Measurements from ENCODE around the gene TNFSF15.

TNFSF15 gene

DNA sequence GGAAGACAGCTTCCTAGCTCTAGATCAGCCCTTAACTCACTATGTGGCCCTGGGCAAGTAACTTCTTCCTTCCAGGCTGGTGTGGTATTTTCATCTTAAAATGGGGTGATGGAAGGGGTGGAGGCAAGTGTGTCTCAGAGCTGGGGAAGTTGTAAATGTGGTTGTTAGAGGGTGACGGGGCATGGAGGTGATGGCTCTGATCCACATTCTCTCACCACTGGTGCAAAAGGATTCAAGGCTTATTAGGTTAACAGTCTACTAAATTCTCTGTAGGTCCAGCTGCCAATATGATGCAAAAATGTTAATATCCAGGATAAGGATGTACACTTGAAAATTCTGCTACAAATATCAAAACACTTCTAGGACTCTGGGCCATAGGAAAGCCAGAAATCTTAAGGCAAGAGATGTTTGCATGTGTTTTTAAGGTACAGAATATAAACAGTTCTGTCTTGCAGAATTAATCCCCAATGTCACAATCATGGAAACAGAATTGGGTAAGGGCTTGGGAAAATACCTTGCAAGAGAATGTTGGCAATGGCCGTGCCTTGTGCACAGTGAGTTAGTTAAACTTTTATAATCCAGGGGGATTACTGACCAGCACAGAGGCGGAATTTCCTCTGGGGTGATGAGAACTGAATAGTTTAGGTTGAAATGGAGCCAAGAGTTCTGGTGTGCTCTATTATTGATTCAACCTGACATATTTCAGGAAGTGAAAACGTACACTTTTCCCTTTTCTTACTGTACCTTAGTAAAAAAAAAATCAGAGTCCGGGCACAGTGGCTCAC is 19.8 kb downstream of the TNFSF15 start:
- Histone ChIP-seq H3K9me3 (replicated peaks; ENCODE audit: low read length) (no peaks in the 10 kb centered on the region), H3K4me1 (ENCODE audit: control insufficient read depth, insufficient read depth, low read length) (no peaks in the 10 kb centered on the region), H3K36me3 (ENCODE audit: insufficient read depth, low read length) (no peaks in the 10 kb centered on the region), H3K4me2 (ENCODE audit: low read length) (no peak overlapping the region), H3K9ac (ENCODE audit: low read depth, low read length) (no peak overlapping the region), H3K27me3 (ENCODE audit: control insufficient read depth, insufficient read depth, low read length) (peaks cover 13% of the 10 kb centered on the region), H3K4me3 (ENCODE audit: low read length) (no peak overlapping the region)

DNA sequence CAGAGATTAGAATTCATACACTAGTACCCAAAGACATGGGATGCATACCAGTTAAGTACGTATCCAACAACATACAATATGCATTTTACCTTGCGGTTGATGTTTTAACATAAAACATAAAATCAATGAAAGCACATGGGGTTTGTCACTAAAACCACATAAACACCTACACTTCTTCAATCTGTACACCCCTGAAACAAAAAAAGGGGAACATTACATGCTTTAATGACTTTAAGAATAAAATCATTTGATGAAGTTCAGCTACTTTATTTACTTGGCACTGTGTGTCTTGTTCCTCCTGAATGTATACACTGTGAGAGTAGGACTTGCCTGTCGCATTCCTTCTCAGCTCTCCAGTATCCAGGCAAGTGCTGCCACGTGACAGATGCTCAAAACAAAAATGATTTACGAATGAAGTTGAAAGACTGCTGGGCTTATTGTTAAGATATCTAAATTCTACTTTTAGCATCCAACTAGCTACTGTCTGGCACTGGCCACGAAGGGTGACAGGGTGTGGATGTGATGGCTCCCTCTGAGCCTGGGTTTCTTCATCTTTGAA is 21.0 kb downstream of the TNFSF15 start:
- Histone ChIP-seq H3K4me1 (ENCODE audit: control insufficient read depth, insufficient read depth, low read length) (no peaks in the 10 kb centered on the region), H3K4me2 (ENCODE audit: low read length) (no peak overlapping the region), H3K9ac (ENCODE audit: low read depth, low read length) (no peak overlapping the region), H3K36me3 (ENCODE audit: insufficient read depth, low read length) (no peaks in the 10 kb centered on the region), H3K9me3 (replicated peaks; ENCODE audit: low read length) (no peaks in the 10 kb centered on the region), H3K4me3 (ENCODE audit: low read length) (no peak overlapping the region), H3K27me3 (ENCODE audit: control insufficient read depth, insufficient read depth, low read length) (peaks cover 13% of the 10 kb centered on the region)

DNA sequence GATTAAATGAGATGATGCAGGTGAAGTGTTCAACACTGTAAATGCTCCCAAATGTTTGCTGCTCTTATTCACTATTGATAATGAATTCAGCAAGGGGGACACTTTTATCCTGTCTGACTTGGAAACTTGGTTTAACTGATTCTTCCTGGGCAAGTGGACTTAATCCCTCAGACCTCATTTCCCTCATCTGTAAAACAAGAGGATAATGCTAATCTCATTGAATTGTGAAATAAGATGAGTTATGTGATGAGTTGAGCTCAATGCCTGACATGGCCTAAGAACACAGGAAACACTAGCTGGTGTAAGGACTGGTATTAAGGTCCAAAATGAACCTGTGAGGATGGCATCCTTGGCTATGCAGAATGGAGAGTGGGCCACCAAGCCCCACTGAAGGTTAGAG is 23.3 kb downstream of the TNFSF15 start:
- Histone ChIP-seq H3K4me1 (ENCODE audit: control insufficient read depth, insufficient read depth, low read length) (peaks cover 6% of the 10 kb centered on the region), H3K36me3 (ENCODE audit: insufficient read depth, low read length) (no peaks in the 10 kb centered on the region), H3K27me3 (ENCODE audit: control insufficient read depth, insufficient read depth, low read length) (peaks cover 19% of the 10 kb centered on the region), H3K9me3 (replicated peaks; ENCODE audit: low read length) (no peaks in the 10 kb centered on the region), H3K9ac (ENCODE audit: low read depth, low read length) (no peak overlapping the region), H3K4me3 (ENCODE audit: low read length) (no peak overlapping the region), H3K4me2 (ENCODE audit: low read length) (no peak overlapping the region)

DNA sequence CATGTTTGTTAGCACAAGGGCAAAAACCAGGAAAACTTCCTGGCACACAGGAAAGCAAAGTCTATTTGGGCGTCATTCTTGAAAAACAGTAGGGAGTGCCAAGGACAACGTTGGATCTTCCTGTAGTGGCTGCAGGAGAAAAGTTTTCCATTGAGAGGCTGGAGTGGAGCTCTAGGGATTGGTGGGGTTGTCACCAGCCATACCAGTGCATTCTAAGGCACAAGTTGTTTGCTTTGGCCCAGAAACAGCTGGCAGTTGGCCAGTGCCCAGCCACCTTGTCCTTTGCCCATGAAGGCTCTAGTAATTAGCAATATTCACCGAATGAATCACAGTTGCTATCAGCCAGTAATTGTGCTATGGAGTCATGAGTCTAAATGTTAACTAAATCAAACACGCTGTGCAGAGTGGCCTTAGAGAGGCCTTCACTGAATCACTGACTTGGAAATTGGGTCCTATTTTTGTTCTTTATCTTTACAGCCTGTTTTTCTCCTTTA is 26.4 kb downstream of the TNFSF15 start:
- H3K36me3 ChIP-seq (ENCODE audit: insufficient read depth, low read length), result no peaks in the 10 kb centered on the region
- H3K4me2 ChIP-seq (ENCODE audit: low read length), result no peak overlapping the region
- peaks cover 37% of the 10 kb centered on the region for H3K27me3 ChIP-seq (ENCODE audit: control insufficient read depth, insufficient read depth, low read length)
- H3K4me3 ChIP-seq (ENCODE audit: low read length), result no peak overlapping the region
- H3K9me3 ChIP-seq (replicated peaks; ENCODE audit: low read length), result no peaks in the 10 kb centered on the region
- no peak overlapping the region for H3K9ac ChIP-seq (ENCODE audit: low read depth, low read length)
- peaks cover 6% of the 10 kb centered on the region for H3K4me1 ChIP-seq (ENCODE audit: control insufficient read depth, insufficient read depth, low read length)

DNA sequence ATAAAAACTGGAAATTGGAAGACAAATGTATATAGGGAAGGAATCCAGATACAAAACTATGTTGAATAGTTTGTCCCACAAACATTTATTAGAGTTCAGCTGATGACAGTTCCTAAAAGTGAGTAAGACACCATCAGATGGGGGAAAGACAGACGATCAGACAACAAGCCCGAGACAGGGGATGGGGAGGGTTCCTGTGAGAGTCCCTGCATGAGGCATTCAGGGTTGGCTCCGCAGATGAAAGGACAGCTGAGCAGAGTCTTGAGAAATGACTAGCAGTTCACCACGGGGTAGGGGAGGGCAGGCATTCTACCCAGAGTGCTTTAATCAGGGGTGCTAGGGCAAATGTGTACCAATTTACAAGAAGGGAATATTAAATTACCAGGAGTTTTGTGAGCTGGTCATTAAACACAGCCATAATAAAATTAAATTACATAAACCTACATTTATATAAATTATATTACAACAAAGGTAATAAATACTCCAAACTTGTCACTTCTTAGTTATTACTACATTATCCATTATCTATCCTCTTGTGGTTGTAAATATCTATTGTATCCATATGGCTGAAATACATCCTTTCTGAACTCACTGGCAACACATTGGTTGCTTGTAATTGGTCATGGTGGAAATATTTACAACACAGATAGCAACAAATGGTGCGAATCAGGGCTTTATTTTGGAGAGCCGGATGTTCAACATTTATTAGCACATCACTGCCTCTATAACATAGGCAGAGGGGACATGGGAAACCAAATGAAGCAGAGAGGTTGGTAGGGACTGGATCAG is 27.8 kb downstream of the TNFSF15 start:
- H3K4me3 ChIP-seq (ENCODE audit: low read length), result no peak overlapping the region

DNA sequence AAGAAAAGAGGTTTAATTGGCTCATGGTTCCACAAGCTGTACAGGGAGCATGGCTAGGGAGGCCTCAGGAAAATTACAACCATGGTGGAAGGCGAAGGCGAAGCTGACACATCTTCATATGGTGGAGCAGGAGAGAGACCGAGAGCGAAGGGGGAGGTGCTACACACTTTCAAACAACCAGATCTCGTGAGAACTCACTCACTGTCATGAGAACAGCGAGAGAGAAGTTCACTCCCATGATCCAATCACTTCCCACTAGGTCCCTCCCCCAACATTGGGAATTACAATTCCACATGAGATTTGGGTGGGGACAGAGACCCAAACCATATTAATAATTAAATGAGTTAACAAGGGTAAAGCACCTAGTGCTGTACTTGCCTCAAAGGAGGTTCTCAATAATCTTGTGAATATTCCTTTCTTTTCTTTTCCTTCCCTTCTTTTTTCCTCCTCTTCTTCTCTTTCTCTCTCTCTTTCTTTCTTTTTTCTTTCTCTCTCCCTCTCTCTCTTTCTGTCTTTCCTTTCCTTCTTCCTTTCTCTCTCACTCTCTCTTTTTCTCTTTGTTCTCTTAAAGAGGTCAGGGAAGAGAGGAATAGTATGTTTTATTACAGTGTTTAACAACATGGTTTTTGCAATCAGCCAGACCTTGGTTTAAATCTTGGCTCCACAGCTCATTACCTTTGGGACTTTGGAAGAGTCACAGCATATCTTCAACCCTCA is 29.0 kb downstream of the TNFSF15 start:
- Histone ChIP-seq H3K4me2 (ENCODE audit: low read length) (no peak overlapping the region), H3K4me1 (ENCODE audit: control insufficient read depth, insufficient read depth, low read length) (peaks cover 6% of the 10 kb centered on the region), H3K36me3 (ENCODE audit: insufficient read depth, low read length) (no peaks in the 10 kb centered on the region), H3K9me3 (replicated peaks; ENCODE audit: low read length) (no peaks in the 10 kb centered on the region), H3K4me3 (ENCODE audit: low read length) (no peak overlapping the region), H3K27me3 (ENCODE audit: control insufficient read depth, insufficient read depth, low read length) (peaks cover 30% of the 10 kb centered on the region), H3K9ac (ENCODE audit: low read depth, low read length) (no peak overlapping the region)

More for the DNA sequence above, 27.8 kb downstream of the TNFSF15 start:
- no peak overlapping the region for H3K9ac ChIP-seq (ENCODE audit: low read depth, low read length)
- H3K4me2 ChIP-seq (ENCODE audit: low read length), result no peak overlapping the region
- no peaks in the 10 kb centered on the region for H3K36me3 ChIP-seq (ENCODE audit: insufficient read depth, low read length)
- no peaks in the 10 kb centered on the region for H3K9me3 ChIP-seq (replicated peaks; ENCODE audit: low read length)
- peaks cover 33% of the 10 kb centered on the region for H3K27me3 ChIP-seq (ENCODE audit: control insufficient read depth, insufficient read depth, low read length)
- peaks cover 6% of the 10 kb centered on the region for H3K4me1 ChIP-seq (ENCODE audit: control insufficient read depth, insufficient read depth, low read length)

DNA sequence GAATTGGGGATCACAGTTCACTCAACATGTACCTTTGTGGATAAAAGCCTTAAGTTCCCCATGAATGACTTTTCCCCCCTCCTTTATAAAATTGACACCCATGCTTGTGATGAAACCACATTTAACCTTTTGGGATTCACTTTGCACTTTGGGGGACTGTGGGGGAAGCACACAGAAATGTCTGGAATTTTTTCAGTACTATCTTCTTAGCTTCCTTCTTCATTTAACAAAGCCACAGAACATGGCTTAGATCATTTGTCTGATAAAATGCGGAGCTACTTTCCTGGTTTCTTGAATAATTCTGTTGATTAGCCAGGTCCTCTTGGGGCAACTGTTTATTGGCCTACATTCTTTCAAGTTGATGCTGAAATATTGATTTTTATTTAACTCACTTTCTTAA is 29.9 kb downstream of the TNFSF15 start:
- Histone ChIP-seq H3K9ac (ENCODE audit: low read depth, low read length) (no peak overlapping the region), H3K4me1 (ENCODE audit: control insufficient read depth, insufficient read depth, low read length) (peaks cover 6% of the 10 kb centered on the region), H3K27me3 (ENCODE audit: control insufficient read depth, insufficient read depth, low read length) (peaks cover 27% of the 10 kb centered on the region), H3K36me3 (ENCODE audit: insufficient read depth, low read length) (no peaks in the 10 kb centered on the region), H3K4me2 (ENCODE audit: low read length) (no peak overlapping the region), H3K9me3 (replicated peaks; ENCODE audit: low read length) (no peaks in the 10 kb centered on the region), H3K4me3 (ENCODE audit: low read length) (no peak overlapping the region)

DNA sequence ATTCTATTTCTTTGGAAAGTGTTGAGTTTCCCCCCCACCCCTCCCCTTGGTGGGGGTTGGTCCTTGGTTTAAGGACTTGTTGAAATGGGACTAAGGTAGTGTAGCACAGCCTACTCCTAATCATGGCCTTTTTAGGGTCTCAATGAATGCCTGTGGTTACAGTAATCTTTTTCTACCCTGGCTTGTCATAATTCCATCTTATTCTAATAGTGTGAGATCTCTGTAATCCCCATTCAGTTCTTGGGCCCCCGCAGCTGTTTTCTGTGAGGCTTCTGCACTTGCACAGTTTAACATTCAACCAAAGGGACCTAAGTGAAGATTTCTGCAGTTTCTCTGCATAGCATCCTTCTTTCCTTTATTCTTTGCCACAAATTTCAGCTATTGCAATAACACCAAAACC is 30.7 kb downstream of the TNFSF15 start:
- Histone ChIP-seq H3K9me3 (replicated peaks; ENCODE audit: low read length) (no peaks in the 10 kb centered on the region), H3K36me3 (ENCODE audit: insufficient read depth, low read length) (no peaks in the 10 kb centered on the region), H3K9ac (ENCODE audit: low read depth, low read length) (no peak overlapping the region), H3K4me2 (ENCODE audit: low read length) (no peak overlapping the region), H3K4me3 (ENCODE audit: low read length) (no peak overlapping the region), H3K27me3 (ENCODE audit: control insufficient read depth, insufficient read depth, low read length) (peaks cover 27% of the 10 kb centered on the region), H3K4me1 (ENCODE audit: control insufficient read depth, insufficient read depth, low read length) (peaks cover 6% of the 10 kb centered on the region)

DNA sequence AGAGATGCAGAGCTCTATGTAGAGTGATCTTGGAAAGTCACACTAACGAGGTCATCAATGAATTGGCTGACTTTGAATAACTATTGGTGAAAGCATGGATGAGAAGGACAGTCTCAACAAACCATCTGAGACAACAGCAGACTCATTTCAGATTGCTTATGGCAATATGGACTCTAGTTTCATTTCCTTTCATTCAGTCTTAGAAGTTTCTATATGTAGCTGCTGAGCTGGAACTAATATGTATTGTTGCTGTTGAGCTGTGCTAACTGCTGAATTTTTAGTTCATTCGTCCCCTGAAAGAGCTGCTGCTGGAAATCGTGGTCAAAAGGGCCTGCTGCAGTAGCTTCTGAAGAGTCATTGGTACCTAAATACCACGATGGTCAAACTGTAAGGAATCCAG is 31.3 kb downstream of the TNFSF15 start:
- Histone ChIP-seq H3K36me3 (ENCODE audit: insufficient read depth, low read length) (no peaks in the 10 kb centered on the region), H3K4me2 (ENCODE audit: low read length) (no peak overlapping the region), H3K27me3 (ENCODE audit: control insufficient read depth, insufficient read depth, low read length) (peaks cover 27% of the 10 kb centered on the region), H3K4me1 (ENCODE audit: control insufficient read depth, insufficient read depth, low read length) (peaks cover 11% of the 10 kb centered on the region), H3K4me3 (ENCODE audit: low read length) (no peak overlapping the region), H3K9me3 (replicated peaks; ENCODE audit: low read length) (no peaks in the 10 kb centered on the region), H3K9ac (ENCODE audit: low read depth, low read length) (no peak overlapping the region)

DNA sequence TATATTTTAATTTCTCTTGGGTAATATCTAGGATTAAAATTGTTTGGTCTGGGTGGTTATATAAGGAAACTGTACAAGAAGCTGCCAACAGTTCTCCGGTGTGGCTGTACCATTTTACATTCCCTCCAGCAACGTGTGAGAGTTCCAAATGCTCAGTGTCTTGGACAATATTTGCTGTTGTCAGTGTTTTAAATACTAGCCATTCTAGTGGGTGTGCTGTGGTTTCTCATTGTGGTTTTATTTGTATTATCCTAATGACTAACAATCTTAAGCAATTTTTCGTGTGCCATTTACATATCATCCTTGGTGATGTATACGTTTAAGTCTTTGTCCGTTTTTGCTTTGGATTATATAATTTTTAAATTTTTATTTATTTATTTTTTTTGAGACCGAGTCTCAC is 34.0 kb downstream of the TNFSF15 start:
- Histone ChIP-seq H3K27me3 (ENCODE audit: control insufficient read depth, insufficient read depth, low read length) (peaks cover 39% of the 10 kb centered on the region), H3K9ac (ENCODE audit: low read depth, low read length) (no peak overlapping the region), H3K4me2 (ENCODE audit: low read length) (no peak overlapping the region), H3K4me3 (ENCODE audit: low read length) (no peak overlapping the region), H3K36me3 (ENCODE audit: insufficient read depth, low read length) (no peaks in the 10 kb centered on the region), H3K4me1 (ENCODE audit: control insufficient read depth, insufficient read depth, low read length) (peaks cover 7% of the 10 kb centered on the region), H3K9me3 (replicated peaks; ENCODE audit: low read length) (no peaks in the 10 kb centered on the region)

DNA sequence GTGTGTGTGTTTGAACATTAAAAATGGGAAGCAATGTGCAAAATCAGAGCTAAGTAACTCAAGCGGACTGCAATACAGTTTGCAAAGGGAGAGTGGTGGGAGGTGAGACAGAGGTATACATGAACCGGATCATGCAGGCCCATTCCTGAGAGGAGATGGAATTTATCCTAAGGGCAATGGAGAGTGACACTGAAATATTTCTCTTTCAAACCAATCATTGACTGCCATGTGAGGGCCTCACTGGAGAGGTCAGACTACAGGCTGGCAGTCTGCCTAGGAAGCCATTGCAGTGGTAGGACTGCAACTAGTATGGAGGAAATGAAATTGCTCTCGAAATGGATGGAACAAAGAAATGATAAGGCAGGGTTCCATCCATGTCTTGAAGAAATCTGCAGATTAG is 34.8 kb downstream of the TNFSF15 start:
- Histone ChIP-seq H3K4me1 (ENCODE audit: control insufficient read depth, insufficient read depth, low read length) (peaks cover 7% of the 10 kb centered on the region), H3K9me3 (replicated peaks; ENCODE audit: low read length) (no peaks in the 10 kb centered on the region), H3K4me2 (ENCODE audit: low read length) (no peak overlapping the region), H3K9ac (ENCODE audit: low read depth, low read length) (no peak overlapping the region), H3K36me3 (ENCODE audit: insufficient read depth, low read length) (no peaks in the 10 kb centered on the region), H3K4me3 (ENCODE audit: low read length) (no peak overlapping the region), H3K27me3 (ENCODE audit: control insufficient read depth, insufficient read depth, low read length) (peaks cover 36% of the 10 kb centered on the region)
